ENCODE results near the gene LDLR. TPM values are rescaled to one million over a fixed set of nuclear protein-coding genes. Genes with fewer than 3 reads are reported as not detected.
"Not testable (repeated sequence)": the region's sequence is repeated elsewhere in the genome, so short reads cannot be mapped to it uniquely, and the experiment has no call there.

The LDLR gene
- total and polyA plus RNA-seq, 7 donors = 7.1 to 139 (median 20.6) TPM

DNA sequence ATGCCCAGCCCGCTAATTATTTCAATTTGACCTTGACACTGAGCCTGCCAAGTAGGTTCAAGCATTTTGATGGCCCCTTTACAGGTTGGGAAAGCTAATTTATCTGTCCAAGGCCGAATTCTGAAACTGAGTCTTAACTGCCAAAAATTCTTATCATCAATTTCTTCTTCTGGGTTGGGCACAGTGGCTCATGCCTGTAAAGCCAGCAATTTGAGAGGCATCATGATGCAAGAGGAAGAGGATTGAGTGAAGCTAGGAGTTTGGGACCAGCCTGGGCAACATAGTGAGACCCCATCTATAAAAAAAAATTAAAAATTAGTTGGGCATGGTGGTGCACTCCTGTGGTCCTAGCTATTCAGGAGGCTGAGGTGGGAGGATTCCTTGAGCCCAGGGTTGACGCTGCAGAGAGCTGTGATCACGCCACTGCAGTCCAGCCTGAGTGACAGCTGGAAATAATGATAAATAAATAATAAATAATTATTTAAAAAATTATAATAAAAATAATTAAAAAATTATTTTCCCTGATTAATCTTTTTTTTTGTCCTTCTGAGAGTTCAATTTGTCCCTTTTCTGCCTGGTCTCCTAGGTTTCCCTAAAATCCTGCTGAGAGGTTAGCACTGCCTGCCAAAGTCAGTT lies 1.3 kb upstream of the LDLR start:
- intact Hi-C loops (cut with DNase I) = no loop called here
- Histone ChIP-seq H3K36me3 (no peaks in the 10 kb centered on the region), H3K4me3 (peak overlapping the region in 1 of 4 donors; percentile 77), H3K27ac (peak overlapping the region; percentile 91 to 98 (median 96)), H3K4me1 (peaks cover 0 to 68% (median 62%) of the 10 kb centered on the region in 4 donors), H3K9me3 (no peaks in the 10 kb centered on the region), H3K27me3 (no peaks in the 10 kb centered on the region)
- DNase-seq = no peak
- TF ChIP-seq POLR2AphosphoS5 (IDR thresholded peaks at IDR 0.05) = no peak
- no peak for TF ChIP-seq POLR2A (IDR thresholded peaks at IDR 0.05)
- no peak for TF ChIP-seq CTCF (IDR thresholded peaks at IDR 0.05)
- no peak for TF ChIP-seq EP300 (IDR thresholded peaks at IDR 0.05)
- WGBS, 2 donors = 79 to 93% methylated on average over 4 of the region's 4 CpGs

DNA sequence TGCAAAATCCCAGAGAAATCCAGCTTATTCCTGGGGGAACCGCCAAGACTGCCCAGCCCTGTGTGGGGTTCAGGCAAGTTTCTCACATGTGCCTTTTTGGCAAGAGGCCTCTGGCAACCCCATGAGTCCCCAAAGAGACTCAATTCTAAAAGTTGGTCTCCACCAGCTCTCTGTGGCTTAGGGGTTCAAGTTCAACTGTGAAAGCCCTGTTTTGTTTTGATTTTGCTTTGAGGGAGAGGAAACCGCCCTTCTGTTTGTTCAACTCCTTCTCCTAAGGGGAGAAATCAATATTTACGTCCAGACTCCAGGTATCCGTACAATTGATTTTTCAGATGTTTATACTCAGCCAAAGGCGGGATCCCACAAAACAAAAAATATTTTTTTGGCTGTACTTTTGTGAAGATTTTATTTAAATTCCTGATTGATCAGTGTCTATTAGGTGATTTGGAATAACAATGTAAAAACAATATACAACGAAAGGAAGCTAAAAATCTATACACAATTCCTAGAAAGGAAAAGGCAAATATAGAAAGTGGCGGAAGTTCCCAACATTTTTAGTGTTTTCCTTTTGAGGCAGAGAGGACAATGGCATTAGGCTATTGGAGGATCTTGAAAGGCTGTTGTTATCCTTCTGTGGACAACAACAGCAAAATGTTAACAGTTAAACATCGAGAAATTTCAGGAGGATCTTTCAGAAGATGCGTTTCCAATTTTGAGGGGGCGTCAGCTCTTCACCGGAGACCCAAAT lies 583 bp upstream of the LDLR start:
- Histone ChIP-seq H3K36me3 (no peaks in the 10 kb centered on the region), H3K4me3 (peak overlapping the region; percentile 53 to 77 (median 65)), H3K27me3 (no peaks in the 10 kb centered on the region), H3K4me1 (peaks cover 0 to 71% (median 64%) of the 10 kb centered on the region in 4 donors), H3K27ac (peak overlapping the region; percentile 91 to 98 (median 96)), H3K9me3 (no peaks in the 10 kb centered on the region)
- no peak for TF ChIP-seq EP300 (IDR thresholded peaks at IDR 0.05)
- no peak for TF ChIP-seq POLR2A (IDR thresholded peaks at IDR 0.05)
- TF ChIP-seq CTCF (IDR thresholded peaks at IDR 0.05) = no peak
- no peak for TF ChIP-seq POLR2AphosphoS5 (IDR thresholded peaks at IDR 0.05)
- 11 to 33% methylated on average over 11 of the region's 11 CpGs for WGBS, 2 donors
- DNase-seq = peak; percentile 77
- intact Hi-C loops (cut with DNase I) = no loop called here

DNA sequence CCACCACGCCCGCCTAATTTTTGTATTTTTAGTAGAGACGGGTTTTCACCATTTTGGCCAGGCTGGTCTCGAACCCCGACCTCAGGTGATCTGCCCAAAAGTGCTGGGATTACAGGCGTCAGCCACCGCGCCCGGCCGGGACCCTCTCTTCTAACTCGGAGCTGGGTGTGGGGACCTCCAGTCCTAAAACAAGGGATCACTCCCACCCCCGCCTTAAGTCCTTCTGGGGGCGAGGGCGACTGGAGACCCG lies 676 bp downstream of the LDLR start:
- peaks cover 0 to 70% (median 61%) of the 10 kb centered on the region in 4 donors for H3K4me1 ChIP-seq
- intact Hi-C loops (cut with DNase I); H3K27me3 ChIP-seq; H3K9me3 ChIP-seq; DNase-seq; H3K36me3 ChIP-seq: not testable (repeated sequence)
- 0% methylated on average over 15 of the region's 15 CpGs for WGBS, 2 donors
- peak overlapping the region; percentile 91 to 98 (median 96) for H3K27ac ChIP-seq
- peak overlapping the region; percentile 53 to 77 (median 65) for H3K4me3 ChIP-seq

GRCh38 chr19:11090264-11090996 lies 1.2 kb downstream of the LDLR start:
- TF ChIP-seq POLR2AphosphoS5 (IDR thresholded peaks at IDR 0.05) = peak; percentile 91 to 99 (median 98)
- peak; percentile 95 to 96 for TF ChIP-seq POLR2A (IDR thresholded peaks at IDR 0.05)
- TF ChIP-seq CTCF (IDR thresholded peaks at IDR 0.05) = no peak
- peak in 2 of 4 donors; percentile 9 to 32 for TF ChIP-seq EP300 (IDR thresholded peaks at IDR 0.05)
- intact Hi-C loops (cut with DNase I) = no loop called here
- Histone ChIP-seq H3K36me3 (peaks cover 0 to 6% (median 0%) of the 10 kb centered on the region in 4 donors), H3K9me3 (no peaks in the 10 kb centered on the region), H3K4me1 (peaks cover 0 to 69% (median 59%) of the 10 kb centered on the region in 4 donors), H3K27me3 (no peaks in the 10 kb centered on the region), H3K27ac (peak overlapping the region; percentile 91 to 98 (median 96)), H3K4me3 (peak overlapping the region; percentile 53 to 77 (median 65))
- peak; percentile 99 for DNase-seq
- WGBS, 2 donors = 1% methylated on average over 64 of the region's 64 CpGs

Data from sigmoid colon (tissue), 7 donors.